GM12878 (cell line): ENCODE measurements around the gene TMUB1. TPM values are rescaled to one million over a fixed set of nuclear protein-coding genes. Genes with fewer than 3 reads are reported as not detected.

Experiments used
- ATAC-seq: fragments of 200-7000 bp; cut with Tn5 transposase; 3 replicates; pipeline ENCODE4 v1.9.1; 2020; ENCODE audit warnings: mild to moderate bottlenecking, moderate library complexity
- BruUV-seq: library from RNA; stranded (reverse); fragments of 400-500 nt; replicated peaks from 2 replicates; lab custom pipeline; 2021; lab: Mats Ljungman, UMichigan
- CTCF ChIA-PET: fragments of 300-600 bp; sonication (Branson Sonifier 250); formaldehyde crosslinking; extraction: SDS; loops from one replicate; lab custom pipeline; 2021; ENCODE audit warnings: inconsistent platforms; lab: Yijun Ruan, JAX
- POLR2A ChIA-PET: fragments of 350-600 bp; formaldehyde crosslinking; extraction: SDS; loops from one replicate; lab custom pipeline; 2021; ENCODE audit warnings: inconsistent platforms; lab: Charles Lee
- RAD21 ChIA-PET: fragments of 300-600 bp; sonication (Branson Sonifier 250); formaldehyde crosslinking; loops from one replicate; lab custom pipeline; 2023; ENCODE audit warnings: antibody characterized with exemption; ENCODE audit not compliant: unreplicated experiment; lab: Charles Lee
- SMC1A ChIA-PET: fragments of 300-600 bp; sonication (Branson Sonifier 250); formaldehyde crosslinking; loops from one replicate; lab custom pipeline; 2023; ENCODE audit not compliant: unreplicated experiment, uncharacterized antibody; lab: Charles Lee
- DNase-seq: peaks from one replicate; pipeline ENCODE4 v3.0.0-alpha.2; 2011; ENCODE audit warnings: low read depth, low spot score
- FAIRE-seq: peaks from 3 replicates; lab custom pipeline; 2011; peaks lifted over from hg19 to GRCh38; lab: Jason Lieb, UNC
- H2AFZ ChIP-seq: 2 replicates; pipeline ENCODE4 v1.6.0; 2011; ENCODE audit warnings: low read depth, low read length, control low read depth; ENCODE audit not compliant: control insufficient read depth
- H3K27ac ChIP-seq: 2 replicates; pipeline ENCODE4 v1.5.1; 2011; ENCODE audit warnings: control low read depth; ENCODE audit not compliant: control insufficient read depth, insufficient read depth
- H3K27me3 ChIP-seq, 2 experiments: replicated peaks in 1 of 2; 2 replicates each; pipeline versions ENCODE4 v1.6.0 to v1.6.1; 2011; ENCODE audit warnings: low read length in 1 of 2; ENCODE audit not compliant: control insufficient read depth in 2 of 2, insufficient read depth in 2 of 2
- H3K36me3 ChIP-seq, 2 experiments: 2 replicates each; pipeline ENCODE4 v1.5.1; 2011; ENCODE audit warnings: low read length in 1 of 2; ENCODE audit not compliant: control insufficient read depth in 2 of 2, insufficient read depth in 2 of 2
- H3K4me1 ChIP-seq: 2 replicates; pipeline ENCODE4 v1.6.1; 2011; ENCODE audit warnings: mild to moderate bottlenecking, low read length, moderate library complexity, mixed read lengths; ENCODE audit not compliant: control insufficient read depth, insufficient read depth
- H3K4me2 ChIP-seq: 2 replicates; pipeline ENCODE4 v1.6.0; 2011; ENCODE audit warnings: control low read depth; ENCODE audit not compliant: control insufficient read depth, insufficient read depth
- H3K4me3 ChIP-seq: fragments of 200-600 bp; sonication (generic); 2 replicates; pipeline ENCODE4 v1.5.1; 2016
- H3K79me2 ChIP-seq: 2 replicates; pipeline ENCODE4 v1.6.0; 2011; ENCODE audit warnings: low read length; ENCODE audit not compliant: control insufficient read depth, insufficient read depth
- H3K9ac ChIP-seq: 2 replicates; pipeline ENCODE4 v1.8.0; 2011; ENCODE audit warnings: low read length, control low read depth, mixed read lengths; ENCODE audit not compliant: control insufficient read depth, insufficient read depth
- H3K9me3 ChIP-seq: replicated peaks from 3 replicates; pipeline ENCODE4 v1.5.1; 2011; ENCODE audit warnings: mild to moderate bottlenecking, low read length; ENCODE audit not compliant: control insufficient read depth, insufficient read depth
- H4K20me1 ChIP-seq: 2 replicates; pipeline ENCODE4 v1.6.0; 2011; ENCODE audit not compliant: control insufficient read depth, insufficient read depth
- BHLHE40 ChIP-seq, 2 experiments: fragments of 450-650 bp in 1 of 2; IDR thresholded peaks; 2 replicates each; pipeline ENCODE4 v1.6.1; 2011 to 2017; ENCODE audit warnings: low read depth in 2 of 2, borderline replicate concordance in 1 of 2, improper control_type of control experiment in 1 of 2, low read length in 1 of 2, mild to moderate bottlenecking in 1 of 2
- CHD4 ChIP-seq: fragments of 200-600 bp; sonication (generic); IDR thresholded peaks from 2 replicates; pipeline ENCODE4 v1.6.1; 2016; ENCODE audit warnings: mild to moderate bottlenecking
- CREB1 ChIP-seq: IDR thresholded peaks from 2 replicates; pipeline ENCODE4 v1.6.1; 2012; ENCODE audit warnings: low read depth, mild to moderate bottlenecking, inconsistent platforms
- ETV6 ChIP-seq, 2 experiments: fragments of 450-650 bp in 1 of 2; IDR thresholded peaks in 1 of 2; conservative IDR thresholded peaks in 1 of 2; 2 replicates each; pipeline ENCODE4 v1.6.1; 2014; ENCODE audit warnings: antibody characterized with exemption in 1 of 2, borderline replicate concordance in 1 of 2, low read depth in 1 of 2, mild to moderate bottlenecking in 1 of 2, moderate library complexity in 1 of 2
- GABPA ChIP-seq: IDR thresholded peaks from 2 replicates; pipeline ENCODE4 v1.6.1; 2014; ENCODE audit warnings: antibody characterized with exemption, low read depth, mild to moderate bottlenecking, inconsistent platforms
- HDAC2 ChIP-seq: fragments of 200-600 bp; sonication (generic); IDR thresholded peaks from 2 replicates; pipeline ENCODE4 v1.6.1; 2017
- MEF2B ChIP-seq: fragments of 450-650 bp; IDR thresholded peaks from 2 replicates; pipeline ENCODE4 v1.6.1; 2018; ENCODE audit warnings: mild to moderate bottlenecking, moderate library complexity; ENCODE audit not compliant: partially characterized antibody, poor library complexity, severe bottlenecking
- NR2C1 ChIP-seq: fragments of 450-650 bp; IDR thresholded peaks from 2 replicates; pipeline ENCODE4 v1.6.1; 2017; ENCODE audit warnings: antibody characterized with exemption, mild to moderate bottlenecking, moderate library complexity
- PAX5 ChIP-seq: IDR thresholded peaks from 2 replicates; pipeline ENCODE4 v1.6.1; 2011; ENCODE audit warnings: low read depth, low read length, borderline replicate concordance
- SIX5 ChIP-seq: IDR thresholded peaks from 2 replicates; pipeline ENCODE4 v1.6.1; 2011; ENCODE audit warnings: mild to moderate bottlenecking, low read depth, low read length, moderate library complexity; ENCODE audit not compliant: severe bottlenecking
- whole genome bisulfite sequencing: methylation state at CpG from one replicate; pipeline ENCODE4 v1.1.6; 2016; ENCODE audit warnings: low lambda C conversion rate; ENCODE audit not compliant: insufficient replicate concordance, insufficient coverage; ENCODE audit errors: missing lambda C conversion rate; 5-methylcytosine and 5-hydroxymethylcytosine counted together
- in situ Hi-C: fragments of 300-500 bp; cut with MboI; formaldehyde crosslinking; loops from 9 replicates; pipeline ENCODE4 v1.14.3; 2018; ENCODE audit warnings: mixed read lengths
- intact Hi-C: fragments of 100-400 bp; cut with micrococcal nuclease; formaldehyde crosslinking; loops from one replicate; pipeline ENCODE4 v1.14.2; 2022; ENCODE audit not compliant: unreplicated experiment
- polyA plus RNA-seq, 11 experiments: library from polyadenylated mRNA; depleted of rRNA in 4 of 11; unstranded in 6 of 11; stranded (reverse) in 5 of 11; fragments of >200 nt; fragmentation: Nextera tagmentation in 4 of 11; fragmentation: Illumina TruSeq in 1 of 11; extraction: Ambion mirVana in 4 of 11; extraction: Trizol in 1 of 11; gene quantifications; 1 replicate in 1 of 11; 2 replicates in 10 of 11; pipeline versions ENCODE4 v1.2.1 to v1.2.3, GENCODE V29; 2011 to 2016; ENCODE audit warnings: inconsistent platforms in 2 of 11, missing spikeins in 2 of 11, low read depth in 1 of 11
- total RNA-seq, 4 experiments: library from RNA; depleted of rRNA in 3 of 4; stranded (reverse); fragments of >200 nt in 3 of 4; fragmentation: Illumina TruSeq in 1 of 4; extraction: Trizol in 1 of 4; gene quantifications; 2 replicates each; pipeline versions ENCODE4 v1.2.1 to v1.2.3, GENCODE V29; 2013 to 2021

TMUB1 gene
- total and polyA plus RNA-seq, 10 of the 15 experiments (the other 5 are each of a cell fraction or from before 2014, with no cell fraction given): 0.27 to 79.5 (median 41.3) TPM; not detected in 1

GRCh38 chr7:151088019-151088855 is 4.9 kb upstream of the TMUB1 start:
- intact Hi-C loops: loop anchor here (2.0 kb wide), 2 partner anchors 23 to 29 kb away; partner anchors contain the start of gene SLC4A2

More at GRCh38 chr7:151088019-151088855, 4.9 kb upstream of the TMUB1 start:
- DNase-seq (no peak), FAIRE-seq (no peak), ATAC-seq (no peak)
- Histone ChIP-seq H3K4me2 (peak overlapping the region; percentile 95), H3K9me3 (no peaks in the 10 kb centered on the region), H3K79me2 (peaks cover 67% of the 10 kb centered on the region), H4K20me1 (no peaks in the 10 kb centered on the region; the same call in 1 of the 2 replicates), H3K4me3 (peak overlapping the region; percentile 87), H3K9ac (peak overlapping the region; percentile 57), H3K27ac (peak overlapping the region; percentile 80), H3K4me1 (peaks cover 25% of the 10 kb centered on the region), H3K36me3 (peaks cover 0 to 2% of the 10 kb centered on the region in 2 experiments; a peak in 2 of 4 replicates), H3K27me3 (no peaks in the 10 kb centered on the region), H2AFZ (peak overlapping the region; percentile 56)
- ChIA-PET SMC1A (interaction anchor here (1.2 to 1.6 kb wide), 2 partner anchors 23 to 30 kb away, joined by 3 to 9 read pairs; no protein-coding TSS in a partner anchor), POLR2A (interaction anchor here (1.3 kb wide), 2 partner anchors 30 to 60 kb away, joined by 3 to 4 read pairs; partner anchors contain the start of gene ABCB8), CTCF (interaction anchor here (0.7 to 2.5 kb wide), 10 partner anchors 15 to 156 kb away, joined by 3 to 17 read pairs (median 4); partner anchors contain the start of gene ABCB8), RAD21 (interaction anchor here (0.5 to 1.4 kb wide), 6 partner anchors 22 to 431 kb away, joined by 3 to 6 read pairs (median 4); partner anchors contain the start of genes ABCB8 and RHEB)
- in situ Hi-C loops: no loop called here
- WGBS: 56% methylated on average over 14 of the region's 16 CpGs
- TSS peak; percentile 45 for BruUV-seq
- TF ChIP-seq HDAC2: no peak
- TF ChIP-seq MEF2B: no peak
- TF ChIP-seq BHLHE40 (IDR thresholded peaks at IDR 0.05; ENCODE audit: borderline replicate concordance in 1 of 2, low read depth in 2 of 2, low read length in 1 of 2): no peak
- no peak for TF ChIP-seq PAX5
- TF ChIP-seq NR2C1: no peak
- no peak for TF ChIP-seq GABPA
- TF ChIP-seq ETV6 (conservative IDR thresholded peaks at IDR 0.05 in 1 of 2, IDR thresholded peaks at IDR 0.05 in 1 of 2; ENCODE audit: borderline replicate concordance in 1 of 2, low read depth in 1 of 2): no peak
- no peak for TF ChIP-seq CHD4
- no peak for TF ChIP-seq SIX5
- TF ChIP-seq CREB1: no peak
